Left ventricle myocardium inferior (tissue), 1 donor: ENCODE results near the gene MAP3K4. TPM values are rescaled to one million over a fixed set of nuclear protein-coding genes. Genes with fewer than 3 reads are reported as not detected.

ENCODE experiments used
- DNase-seq: peaks from one replicate; pipeline ENCODE4 v3.0.0-alpha.2; 2020
- H3K27ac ChIP-seq: fragments of 200-600 bp; replicated peaks from 2 replicates; pipeline ENCODE4 v1.8.0; 2021
- H3K27me3 ChIP-seq: fragments of 200-600 bp; 2 replicates; pipeline ENCODE4 v1.8.0; 2021; ENCODE audit warnings: low read depth
- H3K36me3 ChIP-seq: fragments of 200-600 bp; 2 replicates; pipeline ENCODE4 v1.8.0; 2021
- H3K4me1 ChIP-seq: fragments of 200-600 bp; 2 replicates; pipeline ENCODE4 v1.8.0; 2021
- H3K4me3 ChIP-seq: fragments of 200-600 bp; 2 replicates; pipeline ENCODE4 v1.8.0; 2021; ENCODE audit warnings: mild to moderate bottlenecking, moderate library complexity
- H3K9me3 ChIP-seq: fragments of 200-600 bp; replicated peaks from 2 replicates; pipeline ENCODE4 v1.8.0; 2021
- intact Hi-C: fragments of 100-400 bp; cut with micrococcal nuclease; formaldehyde crosslinking; loops from one replicate; pipeline ENCODE4 v1.11.0; 2022
- total RNA-seq: library from RNA; stranded (reverse); fragmentation: NEBNext Ultra II Directional; extraction: Animal tissue kit (Norgen Biotek cat#: 25700); gene quantifications from one replicate; pipeline ENCODE4 v1.2.1, GENCODE V29; 2021
- TF ChIP-seq, protein P1 (sequence below): fragments of 200-600 bp; IDR thresholded peaks from 2 replicates; pipeline ENCODE4 v1.8.0; 2021; ENCODE audit warnings: antibody characterized with exemption, mild to moderate bottlenecking, borderline replicate concordance
- donor health status: DM: no; HTN: yes; CAD: no; lungs with severe emphysema.

Gene MAP3K4
- total RNA-seq, 1 donor from 2014 or later = 37.1 TPM

DNA sequence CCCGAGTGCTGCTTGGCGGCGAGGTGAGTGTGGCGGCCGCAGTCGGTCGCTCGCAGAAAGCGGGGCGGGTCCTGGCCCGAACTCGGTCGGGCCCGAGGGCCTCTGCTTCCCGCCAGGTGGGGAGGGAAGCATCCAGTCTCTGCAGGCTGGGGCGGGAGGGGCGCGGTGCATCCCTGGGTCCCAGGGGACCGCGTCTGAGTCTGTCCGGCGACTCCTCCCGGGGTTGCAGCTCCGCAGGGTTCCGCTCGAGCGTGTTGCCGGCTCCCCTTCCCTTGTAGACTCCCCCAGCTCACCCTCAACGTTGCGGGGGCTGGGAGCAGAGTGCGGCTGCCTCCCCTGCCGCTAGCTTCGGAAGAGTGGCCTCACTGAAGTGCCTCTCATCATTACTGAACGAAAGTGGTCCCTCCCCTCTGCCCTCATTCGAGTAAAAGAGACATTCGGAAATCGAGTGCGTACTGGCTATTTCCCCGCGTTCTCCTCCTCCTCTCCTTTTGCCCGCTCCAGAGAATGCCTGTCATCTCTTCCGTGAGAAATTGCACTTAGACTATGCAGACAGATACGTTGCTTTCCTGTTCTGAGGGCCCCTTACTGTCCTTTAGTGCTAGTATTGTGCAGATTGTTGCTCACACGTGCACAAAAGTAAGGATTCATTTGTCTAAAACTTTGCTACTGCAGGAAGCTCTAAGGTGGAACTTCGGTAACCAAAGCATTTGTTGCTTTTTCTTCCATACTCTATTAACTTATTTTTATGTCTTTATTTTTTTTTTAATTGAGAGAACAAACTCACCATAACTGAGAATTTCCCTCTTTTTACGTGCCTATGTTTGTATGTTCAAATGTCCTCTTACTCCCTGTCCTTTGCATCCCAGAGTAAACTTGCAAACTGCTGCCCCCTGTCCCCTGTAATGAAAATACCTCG is 751 bp downstream of the MAP3K4 start:
- TF ChIP-seq, protein P1, sequence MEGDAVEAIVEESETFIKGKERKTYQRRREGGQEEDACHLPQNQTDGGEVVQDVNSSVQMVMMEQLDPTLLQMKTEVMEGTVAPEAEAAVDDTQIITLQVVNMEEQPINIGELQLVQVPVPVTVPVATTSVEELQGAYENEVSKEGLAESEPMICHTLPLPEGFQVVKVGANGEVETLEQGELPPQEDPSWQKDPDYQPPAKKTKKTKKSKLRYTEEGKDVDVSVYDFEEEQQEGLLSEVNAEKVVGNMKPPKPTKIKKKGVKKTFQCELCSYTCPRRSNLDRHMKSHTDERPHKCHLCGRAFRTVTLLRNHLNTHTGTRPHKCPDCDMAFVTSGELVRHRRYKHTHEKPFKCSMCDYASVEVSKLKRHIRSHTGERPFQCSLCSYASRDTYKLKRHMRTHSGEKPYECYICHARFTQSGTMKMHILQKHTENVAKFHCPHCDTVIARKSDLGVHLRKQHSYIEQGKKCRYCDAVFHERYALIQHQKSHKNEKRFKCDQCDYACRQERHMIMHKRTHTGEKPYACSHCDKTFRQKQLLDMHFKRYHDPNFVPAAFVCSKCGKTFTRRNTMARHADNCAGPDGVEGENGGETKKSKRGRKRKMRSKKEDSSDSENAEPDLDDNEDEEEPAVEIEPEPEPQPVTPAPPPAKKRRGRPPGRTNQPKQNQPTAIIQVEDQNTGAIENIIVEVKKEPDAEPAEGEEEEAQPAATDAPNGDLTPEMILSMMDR = peak; percentile 72
- H3K36me3 ChIP-seq = no peaks in the 10 kb centered on the region

DNA sequence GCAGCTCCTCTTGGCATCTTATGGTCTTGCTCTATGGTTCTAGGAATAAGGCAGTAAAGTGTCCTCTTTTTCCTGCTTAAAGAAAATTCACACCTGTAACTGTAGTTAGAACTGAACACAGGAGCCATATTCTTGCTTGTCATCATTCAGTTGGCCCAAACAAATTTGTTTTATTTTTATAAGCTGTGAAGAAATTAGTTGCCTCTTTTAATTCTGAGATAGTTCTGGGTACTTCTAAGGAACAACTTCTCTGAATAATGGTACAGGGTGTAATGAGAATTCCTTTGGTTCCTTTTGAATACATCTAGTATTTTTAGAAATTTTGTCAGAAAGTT is 1.4 kb downstream of the MAP3K4 start:
- TF ChIP-seq, protein P1 = no peak
- Histone ChIP-seq H3K9me3 (no peaks in the 10 kb centered on the region), H3K36me3 (no peaks in the 10 kb centered on the region), H3K27me3 (no peaks in the 10 kb centered on the region), H3K27ac (peak overlapping the region; percentile 98), H3K4me3 (peak overlapping the region; percentile 97), H3K4me1 (peaks cover 73% of the 10 kb centered on the region)
- no peak for DNase-seq
- intact Hi-C loops = loop anchor here (10.0 kb wide), 1 partner anchor 58 kb away; no protein-coding TSS in a partner anchor

More for the DNA sequence above, 751 bp downstream of the MAP3K4 start:
- Histone ChIP-seq H3K27me3 (no peaks in the 10 kb centered on the region), H3K4me3 (peak overlapping the region; percentile 97), H3K9me3 (peaks cover 3% of the 10 kb centered on the region), H3K4me1 (peaks cover 67% of the 10 kb centered on the region), H3K27ac (peak overlapping the region; percentile 98)
- peak; percentile 57 for DNase-seq
- intact Hi-C loops = loop anchor here (10.0 kb wide), 1 partner anchor 58 kb away; no protein-coding TSS in a partner anchor

DNA sequence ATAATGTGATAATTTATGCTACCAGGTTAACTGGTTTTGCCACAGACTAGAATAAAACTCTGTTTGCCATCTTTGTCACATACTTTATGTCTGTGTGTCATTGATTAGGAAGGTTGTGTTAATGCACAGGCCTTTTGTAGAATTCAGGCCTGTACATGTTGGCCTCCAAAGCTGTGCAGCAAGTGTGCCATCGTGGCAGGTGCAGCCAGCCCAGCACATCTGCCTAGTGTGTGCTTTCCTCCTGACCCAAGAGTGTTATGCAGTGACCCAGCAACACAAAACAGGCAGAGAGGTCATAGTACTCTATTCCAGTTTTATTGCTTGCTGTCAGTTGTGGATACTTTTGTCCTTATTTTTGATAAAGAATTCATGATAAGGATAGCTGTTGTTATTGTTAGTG is 3.7 kb downstream of the MAP3K4 start:
- intact Hi-C loops = loop anchor here (10.0 kb wide), 1 partner anchor 60 kb away; no protein-coding TSS in a partner anchor
- no peak for DNase-seq
- H3K27me3 ChIP-seq = no peaks in the 10 kb centered on the region
- no peaks in the 10 kb centered on the region for H3K36me3 ChIP-seq
- no peak overlapping the region for H3K4me3 ChIP-seq
- TF ChIP-seq, protein P1 = no peak
- H3K9me3 ChIP-seq = no peaks in the 10 kb centered on the region
- H3K4me1 ChIP-seq = peaks cover 96% of the 10 kb centered on the region
- peak overlapping the region; percentile 45 for H3K27ac ChIP-seq

DNA sequence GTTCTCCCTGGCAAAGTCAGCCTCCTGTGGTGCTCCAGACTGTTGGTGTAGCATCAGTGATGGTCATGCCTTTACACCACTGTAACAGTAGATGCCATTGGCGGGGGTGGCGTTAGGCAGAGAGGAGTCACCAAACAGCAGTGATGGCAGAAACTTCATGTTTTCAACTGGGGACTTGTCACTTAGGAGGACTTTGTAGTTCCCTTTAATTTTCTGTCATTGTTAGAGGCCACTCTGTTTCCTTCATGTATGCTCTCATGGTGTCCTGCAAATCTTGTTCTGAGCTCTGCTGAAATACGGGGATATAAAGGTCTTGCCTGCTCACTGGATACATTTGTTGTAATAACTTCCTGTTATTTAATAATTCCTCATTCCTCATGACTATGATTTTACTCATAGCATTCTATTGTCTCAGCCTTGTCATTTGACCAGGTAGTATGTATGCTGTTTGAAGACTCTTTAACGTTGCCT is 4.6 kb downstream of the MAP3K4 start:
- TF ChIP-seq, protein P1 = no peak
- Histone ChIP-seq H3K27ac (peak overlapping the region; percentile 45), H3K4me3 (no peak overlapping the region), H3K36me3 (no peaks in the 10 kb centered on the region), H3K4me1 (peaks cover 93% of the 10 kb centered on the region), H3K9me3 (no peaks in the 10 kb centered on the region), H3K27me3 (no peaks in the 10 kb centered on the region)
- intact Hi-C loops = loop anchor here (10.0 kb wide), 1 partner anchor 61 kb away; no protein-coding TSS in a partner anchor
- DNase-seq = no peak

DNA sequence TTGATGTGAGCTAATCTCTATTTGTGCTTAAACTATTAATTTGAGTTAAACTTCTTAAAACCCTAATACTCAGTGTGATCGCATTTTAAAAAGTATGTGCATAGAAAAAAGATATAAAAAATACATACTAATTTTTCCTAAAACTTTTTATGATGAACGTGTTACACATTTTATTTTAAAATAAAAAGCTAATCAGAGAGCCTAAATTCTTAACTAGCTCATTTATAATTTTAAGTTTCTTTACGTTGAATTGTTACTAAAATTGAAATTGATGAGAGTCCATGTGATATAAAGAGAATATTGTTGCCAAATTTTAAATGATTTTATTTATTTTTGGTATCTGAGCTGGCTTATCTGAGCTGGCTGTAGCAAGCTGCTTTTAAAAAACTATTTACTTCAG is 6.6 kb downstream of the MAP3K4 start:
- Histone ChIP-seq H3K4me3 (no peak overlapping the region), H3K36me3 (no peaks in the 10 kb centered on the region), H3K27ac (peak overlapping the region; percentile 5), H3K9me3 (no peaks in the 10 kb centered on the region), H3K27me3 (no peaks in the 10 kb centered on the region), H3K4me1 (peaks cover 94% of the 10 kb centered on the region)
- intact Hi-C loops = loop anchor here (10.0 kb wide), 1 partner anchor 63 kb away; no protein-coding TSS in a partner anchor
- TF ChIP-seq, protein P1 = no peak
- DNase-seq = no peak
